ENCODE results near the gene ULK3.

DNA sequence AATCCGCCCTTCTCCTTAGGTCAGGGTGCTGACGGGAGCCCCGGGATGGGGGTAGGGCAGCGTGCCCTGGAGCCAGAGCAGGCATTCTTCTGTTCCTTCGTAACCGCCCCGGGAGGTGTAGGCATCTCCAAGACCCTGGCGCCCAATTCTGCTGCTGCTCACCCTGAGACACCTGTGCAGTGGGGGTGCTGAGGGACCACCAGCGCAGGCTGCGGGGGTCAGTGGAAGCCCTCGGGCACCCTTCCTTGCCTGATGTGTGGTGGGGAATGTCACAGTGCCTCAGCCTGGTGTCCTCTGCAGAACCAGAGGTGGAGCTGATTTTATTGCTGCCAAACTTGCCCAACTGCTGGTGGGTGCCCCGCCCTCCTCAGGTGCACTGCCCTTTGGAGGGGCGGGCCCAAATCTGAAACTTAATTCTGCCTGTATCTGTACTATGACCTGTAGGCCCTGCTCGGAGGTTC, 53.8 kb downstream of the ULK3 start:
- TF ChIP-seq POLR2A (IDR thresholded peaks at IDR 0.05; ENCODE audit: low read length) = no peak
- TF ChIP-seq GATA1 (IDR thresholded peaks at IDR 0.05; ENCODE audit: low read depth, low read length) = no peak

Data from erythroblast (primary cell).